A172 (cell line): ENCODE results near the gene WBP2. TPM values are rescaled to one million over a fixed set of nuclear protein-coding genes. Genes with fewer than 3 reads are reported as not detected.
A peak's percentile ranks its signal among the peaks of the same experiment; 100 is the strongest.
"Not testable (repeated sequence)": the region's sequence is repeated elsewhere in the genome, so short reads cannot be mapped to it uniquely, and the experiment has no call there.

Experiments
- DNase-seq: peaks from one replicate; pipeline ENCODE4 v3.0.0-alpha.2; 2015; ENCODE audit warnings: low spot score
- total RNA-seq: library from RNA; depleted of rRNA; stranded (reverse); fragments of >200 nt; shearing (Covaris generic); gene quantifications from 2 replicates; pipeline ENCODE4 v1.2.3, GENCODE V29; 2014; rRNA removed

WBP2 gene
- total RNA-seq, 1 experiment from 2014 or later: 68.5 TPM

- DNase-seq: no peak
Measured at GRCh38 chr17:75814021-75814395, 41.1 kb downstream of the WBP2 start.

GRCh38 chr17:75813081-75814020 lies 41.8 kb downstream of the WBP2 start:
- no peak for DNase-seq

- no peak for DNase-seq
Measured at GRCh38 chr17:75812096-75813013, 42.8 kb downstream of the WBP2 start.

DNA sequence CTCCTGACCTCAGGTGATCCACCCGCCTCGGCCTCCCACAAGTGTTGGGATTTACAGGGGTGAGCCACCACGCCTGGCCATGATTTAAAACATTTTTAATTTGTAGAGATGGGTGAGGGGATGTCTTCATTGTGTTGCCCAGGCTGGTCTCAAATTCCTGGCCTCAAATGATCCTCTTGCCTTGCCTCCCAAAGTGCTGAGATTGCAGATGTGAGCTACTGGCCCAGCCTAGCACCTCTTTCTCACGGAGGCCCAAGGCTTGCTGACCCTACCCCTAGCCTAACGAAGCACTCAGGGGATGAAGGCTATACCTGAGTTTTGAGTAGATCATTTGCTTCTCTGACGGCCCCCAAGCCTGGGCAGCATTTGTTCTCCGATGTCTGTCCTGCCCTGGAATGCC lies 44.0 kb downstream of the WBP2 start:
- no peak for DNase-seq

GRCh38 chr17:75810756-75811155 lies 44.4 kb downstream of the WBP2 start:
- not testable (repeated sequence) for DNase-seq

DNA sequence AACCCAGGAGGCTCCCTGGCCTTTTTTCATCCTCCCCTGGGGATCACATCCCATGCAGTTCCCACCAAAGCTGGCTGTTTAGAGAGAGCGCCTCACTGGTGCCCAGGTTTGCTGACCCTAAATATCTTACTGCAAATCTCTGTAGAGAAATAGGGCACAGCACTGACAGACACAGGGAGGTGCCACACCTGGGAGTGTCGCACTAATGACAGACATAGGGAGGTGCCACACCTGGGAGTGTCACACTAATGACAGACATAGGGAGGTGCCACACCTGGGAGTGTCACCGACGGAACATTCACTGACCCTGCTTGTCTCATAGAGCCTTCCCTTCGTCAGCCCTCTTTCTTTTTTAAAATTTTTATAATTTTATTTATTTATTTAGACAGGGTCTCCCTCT lies 44.9 kb downstream of the WBP2 start:
- no peak for DNase-seq

GRCh38 chr17:75809631-75810111 lies 45.5 kb downstream of the WBP2 start:
- no peak for DNase-seq

GRCh38 chr17:75808905-75809621 lies 46.1 kb downstream of the WBP2 start:
- DNase-seq: peak; percentile 93

DNA sequence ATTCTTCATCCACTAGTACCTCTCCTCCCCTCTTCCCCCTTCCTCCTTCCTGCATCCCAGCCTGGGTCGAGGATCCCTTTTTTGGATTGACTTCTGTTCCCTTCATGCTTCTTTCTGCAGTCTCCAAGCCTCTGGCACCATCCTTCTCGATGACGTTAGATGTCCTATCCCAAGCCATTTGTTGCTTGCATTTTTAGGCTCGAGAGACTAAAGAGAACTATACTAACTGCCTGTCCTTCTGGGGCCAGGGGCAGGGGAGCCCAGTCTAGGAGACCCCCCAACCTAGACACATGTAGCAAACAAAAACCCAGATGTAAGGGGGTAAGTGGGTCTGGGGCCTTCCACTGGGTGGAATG lies 46.6 kb downstream of the WBP2 start:
- DNase-seq: no peak

DNA sequence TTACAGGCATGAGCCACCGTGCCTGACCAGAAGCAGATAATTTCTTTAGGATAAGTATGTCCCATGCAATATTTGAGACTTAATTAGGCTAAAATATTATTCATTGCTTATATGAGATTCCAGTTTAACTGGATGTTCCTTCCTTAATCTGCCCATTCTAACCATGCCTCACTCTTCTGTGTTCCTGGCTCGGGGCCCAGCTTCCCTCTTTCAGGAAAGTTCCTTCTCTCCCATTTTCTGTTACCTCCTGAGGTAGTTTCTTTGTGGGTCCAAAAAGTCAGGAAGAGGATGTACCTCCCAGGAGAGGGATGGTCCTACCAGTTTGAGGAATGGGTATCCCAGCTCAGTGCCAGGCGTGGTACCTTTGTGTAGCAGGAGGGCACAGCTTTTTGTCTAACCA lies 47.3 kb downstream of the WBP2 start:
- no peak for DNase-seq

DNA sequence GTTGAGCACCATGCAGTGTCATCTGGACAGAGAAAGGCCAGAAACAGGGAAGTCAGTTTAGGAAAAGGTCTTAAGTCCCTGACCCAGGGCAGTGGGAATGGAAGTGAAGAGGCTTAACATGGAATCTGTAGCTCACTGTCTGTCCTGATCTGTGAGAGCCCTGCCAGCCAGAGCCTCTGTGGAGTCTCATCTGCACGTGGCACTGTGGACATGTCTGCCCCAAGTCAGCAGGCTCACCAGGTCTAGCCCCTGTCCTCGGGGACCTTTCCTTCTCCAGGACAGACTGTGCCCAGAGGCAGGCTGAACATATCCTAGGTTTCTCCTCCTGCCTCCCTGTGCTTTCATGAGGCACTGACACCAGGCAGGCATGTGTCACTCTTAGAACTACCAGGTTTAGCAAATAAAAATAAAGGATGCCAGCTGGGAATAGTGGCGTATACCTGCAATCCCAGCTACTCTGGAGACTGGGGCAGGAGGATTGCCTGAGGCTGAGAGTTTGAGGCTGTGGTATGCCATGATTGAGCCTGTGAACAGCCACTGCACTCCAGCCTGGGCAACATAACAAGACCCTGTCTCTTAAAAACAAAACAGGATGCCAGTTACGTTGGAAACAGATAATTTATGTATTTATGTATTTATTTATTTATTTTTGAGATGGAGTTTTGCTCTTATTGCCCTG lies 48.2 kb downstream of the WBP2 start:
- DNase-seq: no peak

GRCh38 chr17:75803883-75804282 lies 51.3 kb downstream of the WBP2 start:
- no peak for DNase-seq

- no peak for DNase-seq
Measured at GRCh38 chr17:75799402-75799801, 55.7 kb downstream of the WBP2 start.

- no peak for DNase-seq
Measured at GRCh38 chr17:75795820-75796607, 59.1 kb downstream of the WBP2 start.

Other genes with a start within 250 kb of the WBP2 start
- 0.07 and 0.26 TPM in 2 replicates for gene SMIM5, start 221.9 kb downstream of the WBP2 start, total RNA-seq
- 18.0 and 19.0 TPM in 2 replicates for gene RECQL5, start 188.2 kb downstream of the WBP2 start, total RNA-seq
- gene SAP30BP, start 188.0 kb downstream of the WBP2 start, total RNA-seq: 124 and 169 TPM in 2 replicates
- 15.0 and 15.2 TPM in 2 replicates for gene ITGB4, start 133.9 kb downstream of the WBP2 start, total RNA-seq
- gene GALK1, start 90.1 kb downstream of the WBP2 start, total RNA-seq: 72.7 and 87.5 TPM in 2 replicates
- 52.7 and 64.4 TPM in 2 replicates for gene UNK, start 70.5 kb downstream of the WBP2 start, total RNA-seq
- gene UNC13D, start 10.9 kb downstream of the WBP2 start, total RNA-seq: 138 and 372 TPM in 2 replicates
- 159 and 173 TPM in 2 replicates for gene TRIM47, start 23.2 kb upstream of the WBP2 start, total RNA-seq
- 32.7 and 41.4 TPM in 2 replicates for gene TRIM65, start 41.6 kb upstream of the WBP2 start, total RNA-seq
- 55.1 and 58.4 TPM in 2 replicates for gene MRPL38, start 49.5 kb upstream of the WBP2 start, total RNA-seq
- gene FBF1, start 85.7 kb upstream of the WBP2 start, total RNA-seq: 9.9 and 12.5 TPM in 2 replicates
- gene ACOX1, start 123.8 kb upstream of the WBP2 start, total RNA-seq: 47.5 and 48.6 TPM in 2 replicates
- gene TEN1, start 123.9 kb upstream of the WBP2 start, total RNA-seq: 23.4 and 28.4 TPM in 2 replicates
- 5.7 and 7.6 TPM in 2 replicates for gene CDK3, start 145.5 kb upstream of the WBP2 start, total RNA-seq
- gene EVPL, start 172.0 kb upstream of the WBP2 start, total RNA-seq: not detected in 2 replicates
- 34.6 and 45.0 TPM in 2 replicates for gene SRP68, start 217.2 kb upstream of the WBP2 start, total RNA-seq
- 0.19 TPM in 1 of 2 replicates, not detected in the other for gene GALR2, start 219.4 kb upstream of the WBP2 start, total RNA-seq
- not detected in 2 replicates for gene ZACN, start 223.8 kb upstream of the WBP2 start, total RNA-seq
- gene EXOC7, start 248.5 kb upstream of the WBP2 start, total RNA-seq: 98.5 and 104 TPM in 2 replicates